ENCODE results near the gene TOM1L2.
"Not testable (repeated sequence)": the region's sequence is repeated elsewhere in the genome, so short reads cannot be mapped to it uniquely, and the experiment has no call there.

TOM1L2 gene

GRCh38 chr17:17924857-17925250, 47.3 kb downstream of the TOM1L2 start:
- no peaks in the 10 kb centered on the region for H3K36me3 ChIP-seq (ENCODE audit: insufficient read depth, low read length)
- peaks cover 70% of the 10 kb centered on the region for H3K4me1 ChIP-seq (ENCODE audit: control insufficient read depth, insufficient read depth, low read length, unreplicated experiment)
- H3K4me3 ChIP-seq (ENCODE audit: low read depth, low read length), result no peak overlapping the region
- peaks cover 54% of the 10 kb centered on the region for H3K79me2 ChIP-seq (ENCODE audit: control insufficient read depth, insufficient read depth, low read length, unreplicated experiment)
- no peaks in the 10 kb centered on the region for H3K27me3 ChIP-seq (ENCODE audit: insufficient read depth, low read length)
- no peak overlapping the region for H2AFZ ChIP-seq (ENCODE audit: low read length, unreplicated experiment)
- H3K27ac ChIP-seq (ENCODE audit: low read depth, low read length), result peak overlapping the region; percentile 53

GRCh38 chr17:17924131-17924856, 47.9 kb downstream of the TOM1L2 start:
- Histone ChIP-seq H3K4me1 (ENCODE audit: control insufficient read depth, insufficient read depth, low read length, unreplicated experiment) (peaks cover 70% of the 10 kb centered on the region), H3K79me2 (ENCODE audit: control insufficient read depth, insufficient read depth, low read length, unreplicated experiment) (peaks cover 53% of the 10 kb centered on the region), H3K36me3 (ENCODE audit: insufficient read depth, low read length) (no peaks in the 10 kb centered on the region), H3K27me3 (ENCODE audit: insufficient read depth, low read length) (no peaks in the 10 kb centered on the region), H2AFZ (ENCODE audit: low read length, unreplicated experiment) (no peak overlapping the region), H3K4me3 (ENCODE audit: low read depth, low read length) (no peak overlapping the region), H3K27ac (ENCODE audit: low read depth, low read length) (peak overlapping the region; percentile 53)

- Histone ChIP-seq H3K4me3 (ENCODE audit: low read depth, low read length) (no peak overlapping the region; the same call in 1 of the 2 replicates), H3K79me2 (ENCODE audit: control insufficient read depth, insufficient read depth, low read length, unreplicated experiment) (peaks cover 39% of the 10 kb centered on the region), H3K27me3 (ENCODE audit: insufficient read depth, low read length) (no peaks in the 10 kb centered on the region), H3K36me3 (ENCODE audit: insufficient read depth, low read length) (no peaks in the 10 kb centered on the region), H3K27ac (ENCODE audit: low read depth, low read length) (peak overlapping the region; percentile 62), H2AFZ (ENCODE audit: low read length, unreplicated experiment) (no peak overlapping the region), H3K4me1 (ENCODE audit: control insufficient read depth, insufficient read depth, low read length, unreplicated experiment) (peaks cover 59% of the 10 kb centered on the region)
Measured at GRCh38 chr17:17922070-17922614, 50.1 kb downstream of the TOM1L2 start.

- Histone ChIP-seq H3K79me2 (ENCODE audit: control insufficient read depth, insufficient read depth, low read length, unreplicated experiment) (peaks cover 37% of the 10 kb centered on the region), H3K36me3 (ENCODE audit: insufficient read depth, low read length) (no peaks in the 10 kb centered on the region), H3K4me1 (ENCODE audit: control insufficient read depth, insufficient read depth, low read length, unreplicated experiment) (peaks cover 54% of the 10 kb centered on the region), H3K4me3 (ENCODE audit: low read depth, low read length) (peak overlapping the region; percentile 25; the same call in 1 of the 2 replicates), H2AFZ (ENCODE audit: low read length, unreplicated experiment) (peak overlapping the region; percentile 38), H3K27ac (ENCODE audit: low read depth, low read length) (peak overlapping the region; percentile 92), H3K27me3 (ENCODE audit: insufficient read depth, low read length) (no peaks in the 10 kb centered on the region)
Measured at GRCh38 chr17:17921192-17922069, 50.8 kb downstream of the TOM1L2 start.

- Histone ChIP-seq H3K4me3 (ENCODE audit: low read depth, low read length) (no peak overlapping the region), H3K4me1 (ENCODE audit: control insufficient read depth, insufficient read depth, low read length, unreplicated experiment) (peaks cover 47% of the 10 kb centered on the region), H2AFZ (ENCODE audit: low read length, unreplicated experiment) (no peak overlapping the region), H3K36me3 (ENCODE audit: insufficient read depth, low read length) (no peaks in the 10 kb centered on the region), H3K27me3 (ENCODE audit: insufficient read depth, low read length) (no peaks in the 10 kb centered on the region), H3K79me2 (ENCODE audit: control insufficient read depth, insufficient read depth, low read length, unreplicated experiment) (peaks cover 23% of the 10 kb centered on the region), H3K27ac (ENCODE audit: low read depth, low read length) (peak overlapping the region; percentile 10; the same call in 1 of the 2 replicates)
Measured at GRCh38 chr17:17919169-17920107, 52.8 kb downstream of the TOM1L2 start.

- H3K36me3 ChIP-seq (ENCODE audit: insufficient read depth, low read length), result no peaks in the 10 kb centered on the region
- peaks cover 38% of the 10 kb centered on the region for H3K4me1 ChIP-seq (ENCODE audit: control insufficient read depth, insufficient read depth, low read length, unreplicated experiment)
- peaks cover 10% of the 10 kb centered on the region for H3K79me2 ChIP-seq (ENCODE audit: control insufficient read depth, insufficient read depth, low read length, unreplicated experiment)
- H3K27ac ChIP-seq (ENCODE audit: low read depth, low read length), result no peak overlapping the region
- no peak overlapping the region for H3K4me3 ChIP-seq (ENCODE audit: low read depth, low read length)
- H3K27me3 ChIP-seq (ENCODE audit: insufficient read depth, low read length), result no peaks in the 10 kb centered on the region
- no peak overlapping the region for H2AFZ ChIP-seq (ENCODE audit: low read length, unreplicated experiment)
Measured at GRCh38 chr17:17917394-17917793, 54.8 kb downstream of the TOM1L2 start.

GRCh38 chr17:17915183-17915582, 57.0 kb downstream of the TOM1L2 start:
- H3K27ac ChIP-seq (ENCODE audit: low read depth, low read length), result no peak overlapping the region
- H3K4me1 ChIP-seq (ENCODE audit: control insufficient read depth, insufficient read depth, low read length, unreplicated experiment), result peaks cover 21% of the 10 kb centered on the region
- H3K4me3 ChIP-seq (ENCODE audit: low read depth, low read length), result no peak overlapping the region
- no peak overlapping the region for H2AFZ ChIP-seq (ENCODE audit: low read length, unreplicated experiment)
- no peaks in the 10 kb centered on the region for H3K36me3 ChIP-seq (ENCODE audit: insufficient read depth, low read length)
- peaks cover 5% of the 10 kb centered on the region for H3K79me2 ChIP-seq (ENCODE audit: control insufficient read depth, insufficient read depth, low read length, unreplicated experiment)
- no peaks in the 10 kb centered on the region for H3K27me3 ChIP-seq (ENCODE audit: insufficient read depth, low read length)

GRCh38 chr17:17913695-17914332, 58.4 kb downstream of the TOM1L2 start:
- Histone ChIP-seq H3K4me1 (ENCODE audit: control insufficient read depth, insufficient read depth, low read length, unreplicated experiment) (peaks cover 13% of the 10 kb centered on the region), H3K4me3 (ENCODE audit: low read depth, low read length) (peak overlapping the region; percentile 39; the same call in 1 of the 2 replicates), H2AFZ (ENCODE audit: low read length, unreplicated experiment) (no peak overlapping the region), H3K27me3 (ENCODE audit: insufficient read depth, low read length) (no peaks in the 10 kb centered on the region), H3K27ac (ENCODE audit: low read depth, low read length) (no peak overlapping the region), H3K36me3 (ENCODE audit: insufficient read depth, low read length) (no peaks in the 10 kb centered on the region), H3K79me2 (ENCODE audit: control insufficient read depth, insufficient read depth, low read length, unreplicated experiment) (no peaks in the 10 kb centered on the region)

- H3K27me3 ChIP-seq (ENCODE audit: insufficient read depth, low read length); H3K4me3 ChIP-seq (ENCODE audit: low read depth, low read length); H3K79me2 ChIP-seq (ENCODE audit: control insufficient read depth, insufficient read depth, low read length, unreplicated experiment); H3K27ac ChIP-seq (ENCODE audit: low read depth, low read length); H2AFZ ChIP-seq (ENCODE audit: low read length, unreplicated experiment); H3K36me3 ChIP-seq (ENCODE audit: insufficient read depth, low read length): not testable (repeated sequence)
- H3K4me1 ChIP-seq (ENCODE audit: control insufficient read depth, insufficient read depth, low read length, unreplicated experiment), result peaks cover 13% of the 10 kb centered on the region
Measured at GRCh38 chr17:17912336-17912735, 59.9 kb downstream of the TOM1L2 start.

All from ACC112 (cell line).